Measurements from ENCODE around the gene SH2D1A. TPM values are rescaled to one million over a fixed set of nuclear protein-coding genes. Genes with fewer than 3 reads are reported as not detected.
"Not testable (repeated sequence)": the region's sequence is repeated elsewhere in the genome, so short reads cannot be mapped to it uniquely, and the experiment has no call there.

The SH2D1A gene
- total and polyA plus RNA-seq, 10 donors, result 3.8 to 19.5 (median 11.0) TPM

- intact Hi-C loops (cut with DNase I; ENCODE audit: low total_unique reads), result no loop called here
- TF ChIP-seq POLR2AphosphoS5 (IDR thresholded peaks at IDR 0.05) (no peak), POLR2A (IDR thresholded peaks at IDR 0.05) (no peak)
- TF ChIP-seq, protein P1, sequence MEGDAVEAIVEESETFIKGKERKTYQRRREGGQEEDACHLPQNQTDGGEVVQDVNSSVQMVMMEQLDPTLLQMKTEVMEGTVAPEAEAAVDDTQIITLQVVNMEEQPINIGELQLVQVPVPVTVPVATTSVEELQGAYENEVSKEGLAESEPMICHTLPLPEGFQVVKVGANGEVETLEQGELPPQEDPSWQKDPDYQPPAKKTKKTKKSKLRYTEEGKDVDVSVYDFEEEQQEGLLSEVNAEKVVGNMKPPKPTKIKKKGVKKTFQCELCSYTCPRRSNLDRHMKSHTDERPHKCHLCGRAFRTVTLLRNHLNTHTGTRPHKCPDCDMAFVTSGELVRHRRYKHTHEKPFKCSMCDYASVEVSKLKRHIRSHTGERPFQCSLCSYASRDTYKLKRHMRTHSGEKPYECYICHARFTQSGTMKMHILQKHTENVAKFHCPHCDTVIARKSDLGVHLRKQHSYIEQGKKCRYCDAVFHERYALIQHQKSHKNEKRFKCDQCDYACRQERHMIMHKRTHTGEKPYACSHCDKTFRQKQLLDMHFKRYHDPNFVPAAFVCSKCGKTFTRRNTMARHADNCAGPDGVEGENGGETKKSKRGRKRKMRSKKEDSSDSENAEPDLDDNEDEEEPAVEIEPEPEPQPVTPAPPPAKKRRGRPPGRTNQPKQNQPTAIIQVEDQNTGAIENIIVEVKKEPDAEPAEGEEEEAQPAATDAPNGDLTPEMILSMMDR (IDR thresholded peaks at IDR 0.05 in 8 of 11, conservative IDR thresholded peaks at IDR 0.05 in 3 of 11), result no peak
- Histone ChIP-seq H3K27ac (no peak overlapping the region), H3K4me3 (no peak overlapping the region), H3K27me3 (replicated peaks in 1 of 7) (no peaks in the 10 kb centered on the region), H3K36me3 (no peaks in the 10 kb centered on the region), H3K4me1 (no peaks in the 10 kb centered on the region), H3K9me3 (no peaks in the 10 kb centered on the region)
- 45 to 71% (median 63%) methylated on average over 1 of the region's 1 CpG for WGBS, 5 donors
- DNase-seq, result no peak
These were observed 20.6 kb upstream of the SH2D1A start for GRCh38 chrX:124325732-124326131.

- Histone ChIP-seq H3K27ac (no peak overlapping the region), H3K36me3 (no peaks in the 10 kb centered on the region), H3K4me3 (no peak overlapping the region), H3K4me1 (no peaks in the 10 kb centered on the region), H3K27me3 (replicated peaks in 1 of 7) (no peaks in the 10 kb centered on the region), H3K9me3 (no peaks in the 10 kb centered on the region)
- WGBS, 5 donors, result 50 to 94% (median 88%) methylated on average over 1 of the region's 1 CpG
- TF ChIP-seq, protein P1 (IDR thresholded peaks at IDR 0.05 in 8 of 11, conservative IDR thresholded peaks at IDR 0.05 in 3 of 11), result no peak
- TF ChIP-seq POLR2AphosphoS5 (IDR thresholded peaks at IDR 0.05) (no peak), POLR2A (IDR thresholded peaks at IDR 0.05) (no peak)
- no peak for DNase-seq
- intact Hi-C loops (cut with DNase I; ENCODE audit: low total_unique reads), result no loop called here
These were observed 17.6 kb upstream of the SH2D1A start for GRCh38 chrX:124328765-124329164.

- Histone ChIP-seq H3K27me3 (replicated peaks in 1 of 7) (no peaks in the 10 kb centered on the region), H3K4me1 (no peaks in the 10 kb centered on the region), H3K36me3 (no peaks in the 10 kb centered on the region), H3K4me3 (no peak within 1 kb of the TSS), H3K9me3 (no peaks in the 10 kb centered on the region), H3K27ac (no peak within 1 kb of the TSS)
- 88 to 100% (median 97%) methylated on average over 7 to 57 of the region's 57 CpGs for WGBS, 5 donors
- no peak for TF ChIP-seq POLR2AphosphoS5 (IDR thresholded peaks at IDR 0.05)
- TF ChIP-seq POLR2A (IDR thresholded peaks at IDR 0.05), result no peak
- TF ChIP-seq, protein P1 (IDR thresholded peaks at IDR 0.05 in 8 of 11, conservative IDR thresholded peaks at IDR 0.05 in 3 of 11), result no peak
- DNase-seq, result no peak
- intact Hi-C loops (cut with DNase I; ENCODE audit: low total_unique reads), result no loop called here
These were observed 13.6 kb upstream of the SH2D1A start, which contains the start of gene TEX13D for GRCh38 chrX:124332481-124333424. Gene TEX13D (plus strand): TSS chrX:124332660. CDS start chrX:124332918, 258 bp downstream.

GRCh38 chrX:124333862-124334261 is 12.5 kb upstream of the SH2D1A start:
- 68 to 87% (median 74%) methylated on average over 5 to 6 of the region's 6 CpGs; no CpG with 5 or more reads in 1 of the 5 donors for WGBS, 5 donors

GRCh38 chrX:124334555-124334954 is 11.8 kb upstream of the SH2D1A start:
- H3K4me3 ChIP-seq; H3K36me3 ChIP-seq; H3K4me1 ChIP-seq; DNase-seq; H3K27ac ChIP-seq; intact Hi-C loops (cut with DNase I; ENCODE audit: low total_unique reads); H3K27me3 ChIP-seq (replicated peaks in 1 of 7); H3K9me3 ChIP-seq: not testable (repeated sequence)
- WGBS, 5 donors, result 67 to 100% (median 79%) methylated on average over 1 to 2 of the region's 2 CpGs

More at GRCh38 chrX:124333862-124334261, 12.5 kb upstream of the SH2D1A start:
- H3K36me3 ChIP-seq, result no peaks in the 10 kb centered on the region
- H3K4me1 ChIP-seq, result no peaks in the 10 kb centered on the region
- no peak for TF ChIP-seq POLR2A (IDR thresholded peaks at IDR 0.05)
- TF ChIP-seq, protein P1 (IDR thresholded peaks at IDR 0.05 in 8 of 11, conservative IDR thresholded peaks at IDR 0.05 in 3 of 11), result no peak
- no peak for TF ChIP-seq POLR2AphosphoS5 (IDR thresholded peaks at IDR 0.05)
- H3K27me3 ChIP-seq (replicated peaks in 1 of 7), result no peaks in the 10 kb centered on the region
- H3K4me3 ChIP-seq, result no peak overlapping the region
- intact Hi-C loops (cut with DNase I; ENCODE audit: low total_unique reads), result no loop called here
- no peak overlapping the region for H3K27ac ChIP-seq
- no peak for DNase-seq
- H3K9me3 ChIP-seq, result no peaks in the 10 kb centered on the region

Data from spleen (tissue), 11 donors.